Prostate gland (tissue), 2 donors: ENCODE measurements around the gene IGDCC3.

ENCODE experiments used
- CTCF ChIP-seq, 4 experiments: fragments of 200-600 bp in 2 of 4; fragments of 450-650 bp in 2 of 4; sonication (generic) in 2 of 4; IDR thresholded peaks; 1 replicate in 3 of 4; 2 replicates in 1 of 4; pipeline ENCODE4 v1.5.1; 2016 to 2019; ENCODE audit warnings: antibody characterized with exemption in 4 of 4, mild to moderate bottlenecking in 2 of 4, moderate library complexity in 2 of 4
- POLR2A ChIP-seq: fragments of 450-650 bp; IDR thresholded peaks from one replicate; pipeline ENCODE4 v1.6.1; 2016; ENCODE audit warnings: antibody characterized with exemption, mild to moderate bottlenecking
- POLR2AphosphoS5 ChIP-seq: sonication (generic); formaldehyde crosslinking; IDR thresholded peaks from one replicate; pipeline ENCODE4 v1.6.1; 2017; ENCODE audit warnings: antibody characterized with exemption

GRCh38 chr15:65399001-65399706, 21.4 kb upstream of the IGDCC3 start:
- TF ChIP-seq CTCF (IDR thresholded peaks at IDR 0.05), result no peak
- TF ChIP-seq POLR2A, result no peak
- no peak for TF ChIP-seq POLR2AphosphoS5
